Astrocyte (in vitro differentiated cells and primary cell): Measurements from ENCODE around the gene ZBTB1.

Experiments used
- CTCF ChIP-seq: IDR thresholded peaks from 2 replicates; pipeline ENCODE4 v1.5.1; 2011; ENCODE audit warnings: low read depth, mild to moderate bottlenecking, inconsistent platforms, low read length, moderate library complexity; ENCODE audit not compliant: insufficient read depth
- EZH2 ChIP-seq: IDR thresholded peaks from 2 replicates; pipeline ENCODE4 v1.6.1; 2012; ENCODE audit warnings: mild to moderate bottlenecking, low read length, inconsistent platforms; ENCODE audit not compliant: insufficient read depth

GRCh38 chr14:64503434-64504309 is 898 bp upstream of the ZBTB1 start, which contains the start of gene ZBTB25:
- no peak for TF ChIP-seq CTCF
- no peak for TF ChIP-seq EZH2
